Measurements from ENCODE around the gene SH2D3A.

SH2D3A gene

GRCh38 chr19:6706633-6706958, 60.6 kb downstream of the SH2D3A start:
- H3K4me3 ChIP-seq (ENCODE audit: low read depth in 1 of 2, low read length in 1 of 2): no peak overlapping the region
- no peaks in the 10 kb centered on the region for H3K4me1 ChIP-seq (ENCODE audit: control insufficient read depth in 1 of 2, insufficient read depth in 1 of 2, low read depth in 1 of 2, low read length in 1 of 2)
- TF ChIP-seq CTCF (IDR thresholded peaks at IDR 0.05): no peak
- H3K27ac ChIP-seq: no peak overlapping the region
- H3K9me3 ChIP-seq: no peaks in the 10 kb centered on the region
- peaks cover 51% of the 10 kb centered on the region for H3K27me3 ChIP-seq
- no peaks in the 10 kb centered on the region for H3K36me3 ChIP-seq

GRCh38 chr19:6705931-6706632, 61.2 kb downstream of the SH2D3A start:
- Histone ChIP-seq H3K4me3 (ENCODE audit: low read depth in 1 of 2, low read length in 1 of 2) (no peak overlapping the region), H3K27ac (no peak overlapping the region), H3K36me3 (no peaks in the 10 kb centered on the region), H3K4me1 (ENCODE audit: control insufficient read depth in 1 of 2, insufficient read depth in 1 of 2, low read depth in 1 of 2, low read length in 1 of 2) (no peaks in the 10 kb centered on the region), H3K27me3 (peaks cover 50% of the 10 kb centered on the region), H3K9me3 (no peaks in the 10 kb centered on the region)
- TF ChIP-seq CTCF (IDR thresholded peaks at IDR 0.05): no peak

All from neutrophil (primary cell).